ENCODE measurements around the gene CFAP20DC. TPM values are rescaled to one million over a fixed set of nuclear protein-coding genes. Genes with fewer than 3 reads are reported as not detected.

The CFAP20DC gene
- total and polyA plus RNA-seq, 2 of the 8 experiments (the other 6 are each of a cell fraction or from before 2014, with no cell fraction given) = 2.2 to 2.8 TPM

- FAIRE-seq = no peak
- Histone ChIP-seq H2AK5ac (ENCODE audit: low read depth, low read length) (no peak overlapping the region), H4K5ac (ENCODE audit: insufficient read length, low read depth, low read length) (no peak overlapping the region), H2AFZ (ENCODE audit: low read length) (no peak overlapping the region), H2BK5ac (ENCODE audit: low read depth, low read length) (no peak overlapping the region), H3K79me2 (ENCODE audit: control insufficient read depth in 1 of 2, insufficient read depth in 2 of 2, low read length in 2 of 2) (no peaks in the 10 kb centered on the region), H4K8ac (ENCODE audit: extremely low read depth, insufficient read depth, low read length) (no peak overlapping the region), H3K23me2 (ENCODE audit: low read depth, low read length) (no peaks in the 10 kb centered on the region), H3K27me3 (replicated peaks in 1 of 4; ENCODE audit: control insufficient read depth in 3 of 4, extremely low read depth in 1 of 4, insufficient read depth in 3 of 4, low read length in 3 of 4) (no peaks in the 10 kb centered on the region), H3K79me1 (ENCODE audit: low read depth, low read length) (no peaks in the 10 kb centered on the region), H3K4me2 (ENCODE audit: insufficient read depth in 1 of 2, low read depth in 2 of 2, low read length in 2 of 2) (no peak overlapping the region), H3K14ac (ENCODE audit: insufficient read length) (no peak overlapping the region), H3K4ac (replicated peaks; ENCODE audit: insufficient read length, low read depth, low read length) (no peak overlapping the region), H3K56ac (replicated peaks; ENCODE audit: insufficient read length, low read depth, low read length) (no peak overlapping the region), H3K9me3 (ENCODE audit: insufficient read depth in 2 of 2, low read depth in 1 of 2, low read length in 1 of 2) (no peaks in the 10 kb centered on the region), H3K27ac (ENCODE audit: low read depth, low read length) (no peak overlapping the region), H3K18ac (ENCODE audit: extremely low read depth, low read length) (no peak overlapping the region), H2BK12ac (ENCODE audit: low read depth, low read length) (no peak overlapping the region), H2BK15ac (ENCODE audit: low read length) (no peak overlapping the region), H3K9ac (replicated peaks in 1 of 4; ENCODE audit: extremely low read depth in 1 of 4, low read depth in 3 of 4, low read length in 3 of 4) (no peak overlapping the region), H3K4me3 (ENCODE audit: extremely low read depth in 1 of 4, insufficient read depth in 2 of 4, low read depth in 3 of 4, low read length in 4 of 4) (no peak overlapping the region), H2BK20ac (ENCODE audit: low read length) (no peak overlapping the region), H3K23ac (ENCODE audit: insufficient read length) (no peak overlapping the region), H3K36me3 (ENCODE audit: control insufficient read depth in 2 of 4, insufficient read depth in 4 of 4, low read length in 3 of 4) (no peaks in the 10 kb centered on the region), H4K20me1 (replicated peaks in 1 of 2; ENCODE audit: control insufficient read depth in 1 of 2, insufficient read depth in 2 of 2, low read length in 2 of 2) (no peaks in the 10 kb centered on the region), H3K4me1 (replicated peaks in 1 of 4; ENCODE audit: control insufficient read depth in 3 of 4, insufficient read depth in 4 of 4, low read length in 3 of 4) (no peaks in the 10 kb centered on the region), H4K91ac (replicated peaks; ENCODE audit: insufficient read length, low read length) (no peak overlapping the region), H2BK120ac (replicated peaks; ENCODE audit: low read depth, low read length) (no peak overlapping the region)
- POLR2A ChIA-PET (ENCODE audit: partially characterized antibody) = no interaction called here
- CTCF ChIA-PET (ENCODE audit: partially characterized antibody) = no interaction called here
- no peak for DNase-seq (ENCODE audit: low read depth in 1 of 2, low spot score in 2 of 2)
- 87% methylated on average over 3 of the region's 3 CpGs; no CpG with 5 or more reads in 1 of the 2 experiments for WGBS, 2 experiments (ENCODE audit: extremely low coverage in 1 of 2, insufficient coverage in 1 of 2, insufficient read length in 1 of 2, insufficient replicate concordance in 2 of 2, low coverage in 1 of 2, low lambda C conversion rate in 2 of 2, missing lambda C conversion rate in 1 of 2)
- no peak for TF ChIP-seq CBX8 (IDR thresholded peaks at IDR 0.05; ENCODE audit: borderline replicate concordance, low read depth, low read length)
- no peak for TF ChIP-seq SRF (IDR thresholded peaks at IDR 0.05; ENCODE audit: low read depth, low read length)
- TF ChIP-seq SIX5 (IDR thresholded peaks at IDR 0.05; ENCODE audit: low read depth, low read length) = no peak
- no peak for TF ChIP-seq CHD1 (IDR thresholded peaks at IDR 0.05; ENCODE audit: low read depth, low read length)
- no peak for TF ChIP-seq TEAD4 (IDR thresholded peaks at IDR 0.05; ENCODE audit: low read depth, low read length)
- no peak for TF ChIP-seq JUND (IDR thresholded peaks at IDR 0.05; ENCODE audit: low read length)
- TF ChIP-seq TBP (IDR thresholded peaks at IDR 0.05; ENCODE audit: low read depth, low read length) = no peak
- no peak for TF ChIP-seq CEBPB (IDR thresholded peaks at IDR 0.05; ENCODE audit: low read depth, low read length)
- TF ChIP-seq USF2 (IDR thresholded peaks at IDR 0.05; ENCODE audit: low read length) = no peak
- no peak for TF ChIP-seq PHF8 (conservative IDR thresholded peaks at IDR 0.05; ENCODE audit: low read depth, low read length)
- no peak for TF ChIP-seq ATF2 (IDR thresholded peaks at IDR 0.05; ENCODE audit: low read length)
- TF ChIP-seq HDAC6 (IDR thresholded peaks at IDR 0.05; ENCODE audit: low read depth, low read length) = no peak
- TF ChIP-seq NRF1 (IDR thresholded peaks at IDR 0.05; ENCODE audit: low read depth, low read length) = no peak
- no peak for TF ChIP-seq POLR2A (IDR thresholded peaks at IDR 0.05; ENCODE audit: control extremely low read depth in 1 of 2, low read depth in 2 of 2, low read length in 2 of 2)
Observed at GRCh38 chr3:58858126-58858525, 191.7 kb downstream of the CFAP20DC start.

All from H1 (cell line).